Smooth muscle cell (in vitro differentiated cells): Measurements from ENCODE around the gene PLAGL1. TPM values are rescaled to one million over a fixed set of nuclear protein-coding genes. Genes with fewer than 3 reads are reported as not detected.

Experiments
- DNase-seq: peaks from one replicate; lab custom pipeline; 2025; ENCODE audit not compliant: unreplicated experiment; lab: John Stamatoyannopoulos, UW
- H2AFZ ChIP-seq: fragments of 200-600 bp; sonication (generic); 2 replicates; pipeline ENCODE4 v1.6.0; 2016; ENCODE audit warnings: antibody characterized with exemption, low read depth, mild to moderate bottlenecking
- H3F3A ChIP-seq: fragments of 200-600 bp; sonication (generic); 2 replicates; pipeline ENCODE4 v1.6.0; 2017; ENCODE audit warnings: antibody characterized with exemption, low read depth
- H3K27ac ChIP-seq: fragments of 200-600 bp; sonication (generic); 2 replicates; pipeline ENCODE4 v1.5.1; 2016; ENCODE audit warnings: low read depth, mild to moderate bottlenecking
- H3K27me3 ChIP-seq: fragments of 200-600 bp; sonication (generic); 2 replicates; pipeline ENCODE4 v1.6.1; 2016; ENCODE audit warnings: low read depth, mild to moderate bottlenecking
- H3K36me3 ChIP-seq: fragments of 200-600 bp; sonication (generic); 2 replicates; pipeline ENCODE4 v1.5.1; 2016; ENCODE audit warnings: low read depth
- H3K4me1 ChIP-seq: fragments of 200-600 bp; sonication (generic); 2 replicates; pipeline ENCODE4 v1.5.1; 2016; ENCODE audit warnings: low read depth
- H3K4me2 ChIP-seq: fragments of 200-600 bp; sonication (generic); 2 replicates; pipeline ENCODE4 v1.6.0; 2016; ENCODE audit warnings: mild to moderate bottlenecking
- H3K4me3 ChIP-seq: fragments of 200-600 bp; sonication (generic); 2 replicates; pipeline ENCODE4 v1.5.1; 2016; ENCODE audit warnings: mild to moderate bottlenecking
- H3K79me2 ChIP-seq: fragments of 200-600 bp; sonication (generic); 2 replicates; pipeline ENCODE4 v1.6.0; 2016; ENCODE audit warnings: low read depth, mild to moderate bottlenecking
- H3K9ac ChIP-seq: fragments of 200-600 bp; sonication (generic); 2 replicates; pipeline ENCODE4 v1.6.0; 2016; ENCODE audit warnings: low read depth
- H3K9me3 ChIP-seq: fragments of 200-600 bp; sonication (generic); replicated peaks from 2 replicates; pipeline ENCODE4 v1.5.1; 2016; ENCODE audit warnings: low read depth
- H4K20me1 ChIP-seq: fragments of 200-600 bp; sonication (generic); 2 replicates; pipeline ENCODE4 v1.6.0; 2016; ENCODE audit warnings: low read depth
- CTCF ChIP-seq: fragments of 200-600 bp; sonication (generic); IDR thresholded peaks from 2 replicates; pipeline ENCODE4 v1.5.1; 2017; ENCODE audit warnings: borderline replicate concordance, mild to moderate bottlenecking, antibody characterized with exemption; ENCODE audit not compliant: insufficient read depth, poor library complexity, severe bottlenecking
- WGBS: methylation state at CpG from one replicate; pipeline ENCODE4 v1.1.7; 2016; ENCODE audit warnings: low lambda C conversion rate; 5-methylcytosine and 5-hydroxymethylcytosine counted together
- polyA plus RNA-seq: library from polyadenylated mRNA; unstranded; fragments of >200 nt; fragmentation: Nextera tagmentation; extraction: Ambion mirVana; gene quantifications from 2 replicates; pipeline ENCODE4 v1.2.1, GENCODE V29; 2016
- total RNA-seq: library from RNA; depleted of rRNA; stranded (reverse); fragments of >200 nt; gene quantifications from 2 replicates; pipeline ENCODE4 v1.2.3, GENCODE V29; 2014

PLAGL1 gene
- total and polyA plus RNA-seq, 2 experiments from 2014 or later: 99.7 to 130 TPM

- TF ChIP-seq CTCF: no peak
- no peaks in the 10 kb centered on the region for H3K9me3 ChIP-seq
- H3K36me3 ChIP-seq: no peaks in the 10 kb centered on the region
- peaks cover 7% of the 10 kb centered on the region for H3F3A ChIP-seq
- no peak overlapping the region for H3K4me2 ChIP-seq
- H2AFZ ChIP-seq: no peak overlapping the region
- H3K9ac ChIP-seq: no peak overlapping the region
- H3K27me3 ChIP-seq: no peaks in the 10 kb centered on the region
- H3K79me2 ChIP-seq: no peaks in the 10 kb centered on the region
- no peaks in the 10 kb centered on the region for H4K20me1 ChIP-seq
- H3K4me1 ChIP-seq: peaks cover 39% of the 10 kb centered on the region
- H3K27ac ChIP-seq: no peak overlapping the region
- 84% methylated on average over 8 of the region's 8 CpGs for WGBS
- H3K4me3 ChIP-seq: no peak overlapping the region
- no peak for DNase-seq
Measured at GRCh38 chr6:143955971-143956370, 52.1 kb downstream of the PLAGL1 start.

- H4K20me1 ChIP-seq: no peaks in the 10 kb centered on the region
- no peak overlapping the region for H2AFZ ChIP-seq
- no peak overlapping the region for H3K27ac ChIP-seq
- H3K9me3 ChIP-seq: no peaks in the 10 kb centered on the region
- H3F3A ChIP-seq: no peaks in the 10 kb centered on the region
- H3K79me2 ChIP-seq: no peaks in the 10 kb centered on the region
- no peaks in the 10 kb centered on the region for H3K27me3 ChIP-seq
- TF ChIP-seq CTCF: no peak
- no peak overlapping the region for H3K4me3 ChIP-seq
- H3K4me2 ChIP-seq: no peak overlapping the region
- 89% methylated on average over 4 of the region's 4 CpGs for WGBS
- peaks cover 18% of the 10 kb centered on the region for H3K4me1 ChIP-seq
- H3K9ac ChIP-seq: no peak overlapping the region
- H3K36me3 ChIP-seq: no peaks in the 10 kb centered on the region
- DNase-seq: no peak
Measured at GRCh38 chr6:143953922-143954321, 54.1 kb downstream of the PLAGL1 start.

GRCh38 chr6:143952947-143953701, 54.9 kb downstream of the PLAGL1 start:
- DNase-seq: no peak
- H3K27me3 ChIP-seq: no peaks in the 10 kb centered on the region
- H4K20me1 ChIP-seq: no peaks in the 10 kb centered on the region
- 92% methylated on average over 4 of the region's 4 CpGs for WGBS
- no peak overlapping the region for H3K9ac ChIP-seq
- no peaks in the 10 kb centered on the region for H3K79me2 ChIP-seq
- no peaks in the 10 kb centered on the region for H3K36me3 ChIP-seq
- no peaks in the 10 kb centered on the region for H3F3A ChIP-seq
- TF ChIP-seq CTCF: no peak
- H3K4me1 ChIP-seq: peaks cover 13% of the 10 kb centered on the region
- H3K27ac ChIP-seq: no peak overlapping the region
- H3K4me3 ChIP-seq: no peak overlapping the region
- no peak overlapping the region for H2AFZ ChIP-seq
- no peaks in the 10 kb centered on the region for H3K9me3 ChIP-seq
- no peak overlapping the region for H3K4me2 ChIP-seq
